ENCODE measurements around the gene FKBP5.
"Not testable (repeated sequence)": the region's sequence is repeated elsewhere in the genome, so short reads cannot be mapped to it uniquely, and the experiment has no call there.

Gene FKBP5

GRCh38 chr6:35691027-35691824 is 2.5 kb upstream of the FKBP5 start:
- no peak overlapping the region for H3K4me3 ChIP-seq (ENCODE audit: low read depth, low read length)

DNA sequence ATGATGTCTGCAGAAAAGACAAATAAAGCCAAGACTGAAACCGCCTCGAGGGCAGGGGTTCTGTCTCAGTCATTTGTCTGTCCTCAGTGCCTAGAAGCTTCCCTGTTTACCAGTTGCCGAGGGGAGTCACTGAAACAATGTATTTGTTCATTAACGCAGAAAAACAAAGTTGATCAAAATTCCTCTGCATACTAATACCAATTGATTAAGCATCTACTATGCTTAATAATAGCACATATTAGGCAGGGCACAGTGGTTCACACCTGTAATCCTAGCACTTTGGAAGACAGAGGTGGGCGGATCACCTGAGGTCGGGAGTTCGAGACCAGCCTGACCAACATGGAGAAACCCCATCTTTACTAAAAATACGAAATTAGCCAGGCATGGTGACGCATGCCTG is 1.8 kb upstream of the FKBP5 start:
- no peak overlapping the region for H3K4me3 ChIP-seq (ENCODE audit: low read depth, low read length)

- not testable (repeated sequence) for H3K4me3 ChIP-seq (ENCODE audit: low read depth, low read length)
These were observed 1.3 kb upstream of the FKBP5 start for GRCh38 chr6:35690006-35690405.

DNA sequence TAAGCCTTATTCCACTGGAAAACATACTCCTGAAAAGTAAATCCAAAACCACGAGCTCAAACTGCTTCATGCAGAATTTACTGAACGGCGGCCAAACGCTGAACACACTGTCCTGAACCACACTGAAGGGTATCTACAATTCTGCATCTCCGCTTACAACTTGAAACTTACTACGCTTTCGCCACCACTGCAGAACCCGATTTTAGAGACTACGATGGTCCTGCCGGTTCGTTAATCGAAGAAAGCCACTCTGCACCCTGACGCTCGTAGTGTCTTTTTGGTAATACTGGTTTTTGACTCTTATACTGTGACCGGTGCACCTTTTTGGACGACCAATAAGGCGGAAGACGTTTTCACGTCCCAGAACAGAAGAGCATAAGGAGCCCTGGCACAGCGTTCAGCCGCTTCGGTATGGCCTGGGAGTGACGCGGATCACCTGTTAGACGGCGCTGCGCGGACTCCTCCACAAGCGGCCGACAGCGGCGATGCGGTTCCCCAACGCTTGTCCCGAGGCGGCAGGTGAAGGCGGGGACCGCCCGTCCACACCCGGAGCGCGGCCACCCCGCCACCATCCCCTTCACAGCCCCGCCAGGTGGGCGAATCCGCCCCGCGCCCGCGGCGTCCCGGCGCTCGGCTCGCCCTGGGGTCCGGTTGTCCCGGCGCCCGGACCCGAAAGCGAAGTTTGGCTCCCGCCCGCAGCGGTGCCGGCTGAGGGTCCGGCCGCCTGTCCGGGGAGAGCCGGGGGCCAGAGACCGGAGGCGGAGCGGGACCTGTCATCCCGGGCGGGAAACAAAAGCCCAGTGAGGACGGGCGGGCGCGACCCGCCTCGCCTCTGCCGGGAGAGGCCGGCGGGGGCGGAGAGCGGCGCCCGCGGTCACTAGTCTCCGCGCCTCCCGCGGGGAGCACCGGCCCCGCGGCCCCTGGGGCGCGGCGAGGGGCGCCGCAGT is 784 bp downstream of the FKBP5 start:
- H3K4me3 ChIP-seq (ENCODE audit: low read depth, low read length), result peak overlapping the region; percentile 76

DNA sequence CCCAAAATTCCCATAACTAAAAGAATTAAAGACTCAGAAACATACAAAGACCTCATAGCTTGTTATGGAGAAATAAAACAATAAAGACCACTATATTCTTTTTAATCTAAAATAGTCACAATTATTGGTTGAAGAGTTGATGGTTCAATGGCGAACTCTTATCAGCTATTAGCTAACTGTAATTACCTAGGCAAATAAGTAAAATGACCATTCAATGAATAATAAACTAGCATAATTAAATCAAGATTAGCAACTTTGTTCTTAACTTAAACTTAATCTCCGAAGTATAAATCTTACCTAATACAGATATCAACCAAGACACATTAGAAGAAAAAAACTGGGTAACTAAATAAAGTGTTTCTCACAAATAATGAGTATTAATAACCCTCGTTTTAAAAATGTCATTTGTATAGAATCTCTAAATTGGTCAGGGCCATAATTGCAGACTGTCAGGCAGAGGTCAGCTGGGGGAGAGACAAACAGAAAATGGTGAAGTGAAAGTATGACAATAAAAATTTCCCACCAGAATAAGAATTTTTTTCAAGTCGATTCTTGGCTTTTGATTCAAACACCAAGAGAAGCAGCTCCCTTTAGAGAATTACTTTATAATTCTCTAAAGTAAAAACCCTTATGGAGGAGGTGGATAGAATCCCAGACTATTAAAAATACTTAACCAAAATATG is 1.7 kb downstream of the FKBP5 start:
- peak overlapping the region; percentile 76 for H3K4me3 ChIP-seq (ENCODE audit: low read depth, low read length)

GRCh38 chr6:35686436-35686835 is 2.3 kb downstream of the FKBP5 start:
- no peak overlapping the region for H3K4me3 ChIP-seq (ENCODE audit: low read depth, low read length)

DNA sequence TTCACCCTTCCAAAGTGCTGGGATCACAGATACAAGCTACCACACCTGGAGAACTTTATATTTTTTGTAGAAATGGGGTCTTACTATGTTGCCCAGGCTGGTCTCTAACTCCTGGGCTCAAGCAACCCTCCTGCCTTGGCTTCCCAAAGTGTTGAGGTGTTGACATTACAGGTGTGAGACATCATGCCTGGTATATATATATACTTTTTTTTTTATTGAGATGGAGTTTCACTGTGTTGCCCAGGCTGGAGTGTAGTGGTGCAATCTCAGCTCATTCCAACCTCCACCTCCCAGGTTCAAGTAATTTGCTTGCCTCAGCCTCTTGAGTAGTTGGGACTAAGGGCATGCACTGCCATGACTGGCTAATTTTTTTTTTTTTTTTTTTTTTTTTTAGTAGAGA is 5.4 kb downstream of the FKBP5 start:
- H3K4me3 ChIP-seq (ENCODE audit: low read depth, low read length), result no peak overlapping the region

DNA sequence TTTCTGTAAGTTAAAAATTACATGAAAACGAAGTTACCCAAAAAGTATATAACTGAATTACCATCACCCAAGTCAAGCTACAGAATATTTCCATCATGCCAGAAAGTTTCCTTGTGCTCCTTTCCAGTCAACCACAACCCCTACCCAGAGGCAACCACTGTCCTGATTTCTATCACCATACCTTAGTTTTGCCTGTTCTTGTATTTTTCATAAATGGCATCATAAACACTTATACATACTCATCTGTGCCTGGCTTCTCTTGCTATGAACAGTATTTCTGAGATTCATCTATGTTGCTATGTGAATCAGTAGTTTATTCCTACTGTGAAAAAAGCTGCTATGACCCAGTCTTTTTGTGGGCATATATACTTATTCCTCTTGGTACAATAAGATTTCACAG is 7.4 kb downstream of the FKBP5 start:
- no peak overlapping the region for H3K4me3 ChIP-seq (ENCODE audit: low read depth, low read length)

DNA sequence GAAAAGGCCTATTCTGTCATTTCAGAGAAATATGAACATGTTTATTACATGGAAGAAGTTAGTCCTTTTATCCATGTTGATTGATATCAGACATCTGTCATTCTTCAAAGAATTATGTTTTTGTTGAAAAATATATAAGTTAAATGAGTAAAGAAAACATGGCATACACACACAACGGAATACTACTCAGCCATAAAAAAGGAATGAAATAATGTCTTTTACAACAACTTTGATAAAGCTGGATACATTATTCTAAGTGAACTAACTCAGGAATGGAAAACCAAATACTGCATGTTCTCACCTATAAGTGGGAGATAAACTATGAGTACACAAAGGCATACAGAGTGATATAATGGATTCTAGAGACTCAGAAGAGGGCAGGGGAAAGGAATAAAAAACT is 9.3 kb downstream of the FKBP5 start:
- no peak overlapping the region for H3K4me3 ChIP-seq (ENCODE audit: low read depth, low read length)

- H3K4me3 ChIP-seq (ENCODE audit: low read depth, low read length), result no peak overlapping the region
These were observed 9.9 kb downstream of the FKBP5 start for GRCh38 chr6:35678814-35679213.

DNA sequence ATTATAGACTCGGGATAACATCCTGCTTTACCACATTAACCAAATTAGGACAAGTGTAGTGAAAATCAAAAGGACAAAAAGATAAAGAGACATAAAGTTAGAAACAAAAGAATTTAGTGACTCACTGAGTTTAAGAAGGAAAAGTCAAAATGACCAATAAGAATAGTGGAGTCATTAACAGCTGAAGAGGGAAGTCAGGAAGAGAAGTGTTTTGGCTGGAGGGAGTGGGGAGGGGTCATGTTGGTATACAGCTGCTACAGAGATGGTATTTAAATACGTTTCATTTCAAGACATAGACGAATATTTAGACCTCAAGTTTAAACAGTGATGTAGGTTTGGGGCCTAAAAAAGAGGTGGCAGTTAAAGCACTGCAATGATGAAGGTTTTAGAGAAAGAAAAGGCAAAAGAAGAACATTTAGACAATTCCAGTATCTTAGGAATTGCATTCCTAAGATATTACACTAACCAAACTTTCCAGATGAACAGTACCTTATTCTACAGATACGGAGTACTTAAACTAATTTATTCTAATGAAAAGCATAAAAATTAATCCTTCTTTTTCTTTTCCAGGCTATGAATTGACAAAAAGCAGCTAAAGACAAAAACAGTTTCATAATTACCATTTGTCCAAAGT is 10.6 kb downstream of the FKBP5 start:
- no peak overlapping the region for H3K4me3 ChIP-seq (ENCODE audit: low read depth, low read length)

DNA sequence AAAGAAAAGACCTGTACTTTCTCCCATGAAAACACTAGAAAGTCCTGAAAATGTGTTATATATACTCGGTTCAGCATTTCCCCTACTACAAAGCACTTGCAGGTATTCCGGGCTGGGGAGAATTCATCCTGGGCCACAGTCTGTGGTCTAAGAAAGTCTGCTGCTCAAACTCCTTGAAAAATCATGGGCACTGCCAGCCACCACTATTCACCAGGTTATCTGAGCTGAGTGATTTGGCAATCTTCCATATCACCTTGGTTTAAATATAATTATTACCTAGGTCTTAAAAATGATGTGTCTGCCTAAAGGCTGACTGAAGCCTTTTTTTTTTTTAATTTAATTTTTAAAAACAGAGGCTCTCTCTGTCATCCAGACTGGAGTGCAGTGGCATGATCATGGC is 11.3 kb downstream of the FKBP5 start:
- no peak overlapping the region for H3K4me3 ChIP-seq (ENCODE audit: low read depth, low read length)

DNA sequence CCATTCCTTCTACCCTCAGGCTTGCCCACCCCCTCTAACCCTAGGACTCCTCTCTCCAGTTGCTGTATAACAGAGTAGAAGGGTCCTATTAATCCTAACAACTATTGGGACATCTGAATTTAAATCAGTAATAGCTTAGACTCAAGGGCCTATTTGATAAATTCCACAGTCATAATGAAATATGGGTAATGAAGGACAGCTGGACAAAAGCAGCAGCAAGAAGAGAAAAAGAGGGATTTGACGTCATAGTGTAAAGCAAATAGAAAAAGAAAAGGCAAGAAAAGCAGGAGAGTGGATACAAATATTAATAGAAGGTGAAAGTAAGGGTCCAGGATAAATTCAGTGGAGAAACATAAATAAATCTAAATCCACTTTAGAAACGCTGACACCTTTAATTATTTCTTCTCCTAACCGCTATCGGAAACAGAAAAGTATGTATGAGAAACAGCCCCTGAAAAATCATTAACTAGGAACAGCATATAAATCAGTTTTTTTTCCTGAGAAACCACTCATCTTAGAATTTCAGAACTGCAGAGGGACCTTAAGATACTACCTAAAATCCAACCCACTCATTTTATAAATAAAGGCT is 12.8 kb downstream of the FKBP5 start:
- no peak overlapping the region for H3K4me3 ChIP-seq (ENCODE audit: low read depth, low read length)

- H3K4me3 ChIP-seq (ENCODE audit: low read depth, low read length), result no peak overlapping the region
These were observed 14.1 kb downstream of the FKBP5 start for GRCh38 chr6:35674594-35674993.

- no peak overlapping the region for H3K4me3 ChIP-seq (ENCODE audit: low read depth, low read length)
These were observed 15.0 kb downstream of the FKBP5 start for GRCh38 chr6:35673755-35674154.

- H3K4me3 ChIP-seq (ENCODE audit: low read depth, low read length), result not testable (repeated sequence)
These were observed 15.4 kb downstream of the FKBP5 start for GRCh38 chr6:35673284-35673666.

DNA sequence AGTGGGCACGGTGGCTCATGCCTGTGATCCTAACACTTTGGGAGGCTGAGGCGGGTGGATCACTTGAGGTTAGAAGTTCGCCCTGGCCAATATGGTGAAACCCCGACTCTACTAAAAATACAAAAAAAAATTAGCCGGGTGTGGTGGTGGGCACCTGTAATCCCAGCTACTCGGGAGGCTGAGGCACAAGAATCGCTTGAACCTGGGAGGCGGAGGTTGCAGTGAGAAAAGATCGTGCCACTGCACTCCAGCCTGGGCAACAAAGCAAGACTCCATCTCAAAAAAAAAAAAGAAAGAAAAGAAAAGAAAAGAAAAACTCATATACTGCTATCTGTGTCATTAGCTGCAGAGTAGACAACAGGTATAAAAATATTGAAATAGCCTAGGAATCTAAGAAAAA is 18.3 kb downstream of the FKBP5 start:
- H3K4me3 ChIP-seq (ENCODE audit: low read depth, low read length), result not testable (repeated sequence)

GRCh38 chr6:35669451-35670045 is 19.2 kb downstream of the FKBP5 start:
- no peak overlapping the region for H3K4me3 ChIP-seq (ENCODE audit: low read depth, low read length)

DNA sequence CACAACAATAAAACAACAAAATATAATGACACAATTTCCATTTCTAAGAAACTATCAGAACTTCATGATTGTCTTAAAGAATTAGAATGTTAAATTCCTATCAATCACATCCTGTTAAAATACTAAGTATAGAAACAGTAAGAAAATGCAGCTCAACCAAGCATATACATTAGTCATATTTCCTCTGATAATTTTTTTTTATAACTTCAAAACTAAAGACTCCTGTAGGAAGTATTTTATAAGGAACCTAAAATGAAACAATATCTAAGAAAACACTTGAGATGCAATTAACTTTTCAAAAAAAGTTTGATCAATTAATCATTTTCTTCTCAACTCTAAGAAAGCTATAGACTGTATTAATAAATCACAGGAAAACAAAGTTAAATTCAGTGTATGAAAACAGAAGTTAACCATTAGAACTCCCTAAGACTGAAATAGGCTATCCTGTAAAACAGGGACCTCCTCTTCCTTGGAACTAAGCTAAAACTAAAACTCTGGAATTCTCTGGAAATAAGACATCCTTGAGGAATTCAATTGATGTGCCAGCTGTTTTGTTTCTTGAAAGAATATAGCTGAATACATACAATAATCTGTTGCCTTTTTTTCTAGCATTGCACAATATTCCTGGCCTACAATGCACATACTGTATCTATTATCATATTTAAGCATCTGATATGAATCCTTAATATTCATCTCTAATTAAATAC is 19.8 kb downstream of the FKBP5 start:
- no peak overlapping the region for H3K4me3 ChIP-seq (ENCODE audit: low read depth, low read length)

DNA sequence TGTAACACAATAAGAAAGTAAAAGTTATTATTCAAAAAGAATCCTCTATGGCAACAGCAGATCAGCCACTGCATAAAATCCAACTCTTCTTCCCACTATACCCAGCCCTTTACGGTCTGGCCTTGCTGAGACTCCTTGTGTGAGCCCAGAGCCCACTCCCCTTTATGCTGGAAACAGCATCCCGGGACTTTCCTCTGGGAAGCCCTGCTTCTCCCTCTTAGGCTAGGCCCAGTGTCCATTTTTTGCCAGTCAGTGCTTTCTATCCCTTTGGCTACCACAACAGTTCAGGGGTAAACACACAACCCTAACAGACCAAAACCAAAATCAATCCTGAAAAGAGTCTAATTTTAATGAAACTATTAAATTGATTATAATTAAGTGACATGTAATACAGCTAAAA is 20.6 kb downstream of the FKBP5 start:
- H3K4me3 ChIP-seq (ENCODE audit: low read depth, low read length), result no peak overlapping the region
